ENCODE data around the gene TTLL11. TPM values are rescaled to one million over a fixed set of nuclear protein-coding genes. Genes with fewer than 3 reads are reported as not detected.

TTLL11 gene
- total RNA-seq, 1 donor: 6.2 TPM

GRCh38 chr9:121935739-121936138 lies 157.4 kb downstream of the TTLL11 start:
- no peaks in the 10 kb centered on the region for H3K27me3 ChIP-seq (ENCODE audit: insufficient read depth, low read length)
- no peak overlapping the region for H3K4me2 ChIP-seq (ENCODE audit: insufficient read depth, low read length)
- H3K79me2 ChIP-seq (ENCODE audit: insufficient read depth, low read length): no peaks in the 10 kb centered on the region
- no peak for DNase-seq (ENCODE audit: insufficient read length, low spot score, missing footprints)
- no peaks in the 10 kb centered on the region for H4K20me1 ChIP-seq (ENCODE audit: insufficient read depth, low read length)
- H3K27ac ChIP-seq (ENCODE audit: low read depth, low read length): no peak overlapping the region
- H3K9me3 ChIP-seq (ENCODE audit: low read depth, low read length): no peaks in the 10 kb centered on the region
- H2AFZ ChIP-seq (ENCODE audit: low read length): no peak overlapping the region
- H3K36me3 ChIP-seq (ENCODE audit: insufficient read depth, low read length): no peaks in the 10 kb centered on the region
- no peaks in the 10 kb centered on the region for H3K4me1 ChIP-seq (ENCODE audit: insufficient read depth, low read length)
- TF ChIP-seq CTCF (IDR thresholded peaks at IDR 0.05; ENCODE audit: extremely low read depth, low read depth, low read length): no peak
- no peak overlapping the region for H3K4me3 ChIP-seq (ENCODE audit: insufficient read depth, low read length)

GRCh38 chr9:121930956-121931355 lies 162.2 kb downstream of the TTLL11 start:
- Histone ChIP-seq H3K4me3 (ENCODE audit: insufficient read depth, low read length) (no peak overlapping the region), H3K27ac (ENCODE audit: low read depth, low read length) (no peak overlapping the region), H2AFZ (ENCODE audit: low read length) (no peak overlapping the region), H4K20me1 (ENCODE audit: insufficient read depth, low read length) (no peaks in the 10 kb centered on the region), H3K4me1 (ENCODE audit: insufficient read depth, low read length) (no peaks in the 10 kb centered on the region), H3K79me2 (ENCODE audit: insufficient read depth, low read length) (no peaks in the 10 kb centered on the region), H3K4me2 (ENCODE audit: insufficient read depth, low read length) (no peak overlapping the region), H3K36me3 (ENCODE audit: insufficient read depth, low read length) (no peaks in the 10 kb centered on the region), H3K27me3 (ENCODE audit: insufficient read depth, low read length) (no peaks in the 10 kb centered on the region), H3K9me3 (ENCODE audit: low read depth, low read length) (no peaks in the 10 kb centered on the region)
- no peak for TF ChIP-seq CTCF (IDR thresholded peaks at IDR 0.05; ENCODE audit: extremely low read depth, low read depth, low read length)
- no peak for DNase-seq (ENCODE audit: insufficient read length, low spot score, missing footprints)

GRCh38 chr9:121929893-121930875 lies 162.9 kb downstream of the TTLL11 start:
- H2AFZ ChIP-seq (ENCODE audit: low read length): no peak overlapping the region
- H3K4me2 ChIP-seq (ENCODE audit: insufficient read depth, low read length): no peak overlapping the region
- H3K79me2 ChIP-seq (ENCODE audit: insufficient read depth, low read length): no peaks in the 10 kb centered on the region
- no peak overlapping the region for H3K27ac ChIP-seq (ENCODE audit: low read depth, low read length)
- H3K4me1 ChIP-seq (ENCODE audit: insufficient read depth, low read length): no peaks in the 10 kb centered on the region
- H3K4me3 ChIP-seq (ENCODE audit: insufficient read depth, low read length): no peak overlapping the region
- DNase-seq (ENCODE audit: insufficient read length, low spot score, missing footprints): no peak
- no peaks in the 10 kb centered on the region for H3K36me3 ChIP-seq (ENCODE audit: insufficient read depth, low read length)
- no peaks in the 10 kb centered on the region for H3K27me3 ChIP-seq (ENCODE audit: insufficient read depth, low read length)
- TF ChIP-seq CTCF (IDR thresholded peaks at IDR 0.05; ENCODE audit: extremely low read depth, low read depth, low read length): no peak
- H3K9me3 ChIP-seq (ENCODE audit: low read depth, low read length): no peaks in the 10 kb centered on the region
- no peaks in the 10 kb centered on the region for H4K20me1 ChIP-seq (ENCODE audit: insufficient read depth, low read length)

- DNase-seq (ENCODE audit: insufficient read length, low spot score, missing footprints): no peak
- H3K27ac ChIP-seq (ENCODE audit: low read depth, low read length): no peak overlapping the region
These were observed 165.5 kb downstream of the TTLL11 start for GRCh38 chr9:121927636-121928035.

More at GRCh38 chr9:121927636-121928035, 165.5 kb downstream of the TTLL11 start:
- no peaks in the 10 kb centered on the region for H3K79me2 ChIP-seq (ENCODE audit: insufficient read depth, low read length)
- no peaks in the 10 kb centered on the region for H3K36me3 ChIP-seq (ENCODE audit: insufficient read depth, low read length)
- H3K4me1 ChIP-seq (ENCODE audit: insufficient read depth, low read length): no peaks in the 10 kb centered on the region
- H3K9me3 ChIP-seq (ENCODE audit: low read depth, low read length): no peaks in the 10 kb centered on the region
- no peak overlapping the region for H3K4me3 ChIP-seq (ENCODE audit: insufficient read depth, low read length)
- no peak overlapping the region for H2AFZ ChIP-seq (ENCODE audit: low read length)
- H3K4me2 ChIP-seq (ENCODE audit: insufficient read depth, low read length): no peak overlapping the region
- TF ChIP-seq CTCF (IDR thresholded peaks at IDR 0.05; ENCODE audit: extremely low read depth, low read depth, low read length): no peak
- no peaks in the 10 kb centered on the region for H4K20me1 ChIP-seq (ENCODE audit: insufficient read depth, low read length)
- H3K27me3 ChIP-seq (ENCODE audit: insufficient read depth, low read length): no peaks in the 10 kb centered on the region
